BJ (cell line): ENCODE data around the gene PRCP. TPM values are rescaled to one million over a fixed set of nuclear protein-coding genes. Genes with fewer than 3 reads are reported as not detected.
"Not testable (repeated sequence)": the region's sequence is repeated elsewhere in the genome, so short reads cannot be mapped to it uniquely, and the experiment has no call there.

Source experiments
- CTCF ChIA-PET: fragments of 350-600 bp; formaldehyde crosslinking; extraction: SDS; loops from one replicate; lab custom pipeline; 2021; ENCODE audit warnings: antibody characterized with exemption, inconsistent platforms; lab: Yijun Ruan, JAX
- POLR2A ChIA-PET: fragments of 300-600 bp; sonication (Branson Sonifier 250); formaldehyde crosslinking; extraction: SDS; loops from one replicate; lab custom pipeline; 2021; ENCODE audit warnings: antibody characterized with exemption; lab: Charles Lee
- DNase-seq: peaks from one replicate; pipeline ENCODE4 v3.0.0-alpha.2; 2011; ENCODE audit warnings: low read depth
- H3K27me3 ChIP-seq: 2 replicates; pipeline ENCODE4 v1.6.0; 2011; ENCODE audit warnings: low read length; ENCODE audit not compliant: control insufficient read depth, insufficient read depth
- H3K36me3 ChIP-seq: 2 replicates; pipeline ENCODE4 v1.5.1; 2011; ENCODE audit warnings: low read length; ENCODE audit not compliant: control insufficient read depth, insufficient read depth
- H3K4me3 ChIP-seq: 2 replicates; pipeline ENCODE4 v1.5.1; 2011; ENCODE audit warnings: low read depth, mild to moderate bottlenecking, control low read depth, low read length
- polyA minus RNA-seq: library from RNA; depleted of rRNA, polyadenylated mRNA; stranded (reverse); fragments of >200 nt; gene quantifications from 2 replicates; pipeline ENCODE4 v1.2.3, GENCODE V29; 2011; rRNA and poly(A)+ RNA removed
- polyA plus RNA-seq: library from polyadenylated mRNA; depleted of rRNA; stranded (reverse); fragments of >200 nt; gene quantifications from 2 replicates; pipeline ENCODE4 v1.2.3, GENCODE V29; 2011; rRNA removed
- TF ChIP-seq, protein P1 (sequence below): IDR thresholded peaks from 2 replicates; pipeline ENCODE4 v1.5.1; 2011; ENCODE audit warnings: low read depth, mild to moderate bottlenecking, control low read depth, inconsistent platforms, low read length, moderate library complexity; ENCODE audit not compliant: insufficient read depth

Gene PRCP
- 62.0 and 127 TPM in 2 replicates for polyA plus RNA-seq
- 17.5 and 21.2 TPM in 2 replicates for polyA minus RNA-seq

DNA sequence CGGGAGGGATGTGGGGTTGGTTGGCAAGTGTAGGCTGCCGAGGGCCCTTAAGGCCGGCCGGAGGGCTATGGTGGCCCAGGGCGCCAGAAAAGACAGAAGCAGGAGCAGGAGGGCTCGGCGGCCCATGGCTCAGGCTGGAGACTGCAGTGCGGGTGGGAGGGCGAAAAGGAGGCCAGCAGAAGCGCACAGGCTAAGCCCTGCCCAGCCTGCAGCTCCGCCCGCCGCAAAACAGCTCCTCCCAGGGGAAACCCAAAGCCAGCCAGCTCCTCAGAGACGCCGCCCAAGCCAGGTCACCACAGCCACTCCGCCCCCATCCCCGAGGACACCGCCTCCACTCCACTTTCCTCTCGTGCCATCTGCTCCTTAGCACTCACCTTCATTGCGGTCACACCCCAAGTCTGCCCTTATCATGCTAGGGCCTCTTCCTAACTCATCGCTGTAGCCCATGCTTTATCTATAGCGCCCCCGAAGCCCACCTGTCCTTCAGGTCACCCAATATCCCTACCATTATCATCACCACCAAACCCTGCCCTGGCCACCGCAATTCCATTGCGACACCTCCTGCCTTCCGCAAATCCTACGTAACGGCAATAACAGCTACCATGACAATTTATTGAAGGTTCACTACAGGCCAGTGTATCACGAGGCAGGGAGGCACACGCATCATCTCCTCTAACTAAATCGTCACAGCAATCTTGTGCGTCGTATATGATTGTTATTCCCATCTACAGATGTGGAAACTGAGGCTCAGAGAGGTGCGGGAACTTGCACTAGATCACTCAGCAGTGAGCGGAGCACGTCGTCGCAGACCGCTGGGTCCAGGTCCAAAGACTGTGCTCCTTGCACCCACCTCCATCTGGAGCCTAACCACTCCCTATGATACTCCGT is at the start of gene PRCP:
Gene PRCP (minus strand): TSS at position 154 of the 888 bp plus-strand sequence. CDS start 28 bp downstream, at position 126.
- POLR2A ChIA-PET, result interaction anchor here (0.6 to 1.0 kb wide), 3 partner anchors 171 to 385 kb away, joined by 3 to 6 read pairs (median 4); partner anchors contain the start of genes CCDC90B, PCF11 and RAB30
- Histone ChIP-seq H3K36me3 (no peaks in the 10 kb centered on the region), H3K27me3 (no peaks in the 10 kb centered on the region), H3K4me3 (peak within 1 kb of the TSS; percentile 62)
- CTCF ChIA-PET, result interaction anchor here (0.8 to 4.4 kb wide), 13 partner anchors 9 to 919 kb away, joined by 3 to 29 read pairs (median 6); no protein-coding TSS in a partner anchor
- peak; percentile 54 for DNase-seq
- TF ChIP-seq, protein P1, sequence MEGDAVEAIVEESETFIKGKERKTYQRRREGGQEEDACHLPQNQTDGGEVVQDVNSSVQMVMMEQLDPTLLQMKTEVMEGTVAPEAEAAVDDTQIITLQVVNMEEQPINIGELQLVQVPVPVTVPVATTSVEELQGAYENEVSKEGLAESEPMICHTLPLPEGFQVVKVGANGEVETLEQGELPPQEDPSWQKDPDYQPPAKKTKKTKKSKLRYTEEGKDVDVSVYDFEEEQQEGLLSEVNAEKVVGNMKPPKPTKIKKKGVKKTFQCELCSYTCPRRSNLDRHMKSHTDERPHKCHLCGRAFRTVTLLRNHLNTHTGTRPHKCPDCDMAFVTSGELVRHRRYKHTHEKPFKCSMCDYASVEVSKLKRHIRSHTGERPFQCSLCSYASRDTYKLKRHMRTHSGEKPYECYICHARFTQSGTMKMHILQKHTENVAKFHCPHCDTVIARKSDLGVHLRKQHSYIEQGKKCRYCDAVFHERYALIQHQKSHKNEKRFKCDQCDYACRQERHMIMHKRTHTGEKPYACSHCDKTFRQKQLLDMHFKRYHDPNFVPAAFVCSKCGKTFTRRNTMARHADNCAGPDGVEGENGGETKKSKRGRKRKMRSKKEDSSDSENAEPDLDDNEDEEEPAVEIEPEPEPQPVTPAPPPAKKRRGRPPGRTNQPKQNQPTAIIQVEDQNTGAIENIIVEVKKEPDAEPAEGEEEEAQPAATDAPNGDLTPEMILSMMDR, result no peak

DNA sequence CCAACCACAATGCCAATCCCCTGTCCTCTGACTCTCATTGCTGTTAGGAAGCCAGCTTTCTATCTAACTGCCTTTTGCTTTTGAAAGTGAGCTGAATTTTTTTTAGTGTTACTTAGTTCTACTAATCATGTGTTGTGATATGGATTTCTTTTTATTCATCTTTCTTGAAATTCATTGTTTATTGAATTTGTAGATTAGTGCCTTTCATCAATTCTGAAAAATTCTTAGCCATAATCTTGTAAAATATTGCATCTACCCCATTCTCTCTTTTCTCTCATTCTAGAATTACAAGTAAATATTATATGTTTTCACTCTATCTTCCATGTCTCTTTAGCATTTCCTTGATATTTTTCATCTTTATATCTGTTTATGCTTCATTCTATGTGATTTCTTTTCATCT is 49.1 kb upstream of the PRCP start:
- TF ChIP-seq, protein P1, result no peak
- no peaks in the 10 kb centered on the region for H3K27me3 ChIP-seq
- DNase-seq, result no peak
- no peaks in the 10 kb centered on the region for H3K36me3 ChIP-seq
- ChIA-PET CTCF (interaction anchor here (0.7 to 0.9 kb wide), 2 partner anchors 14 to 18 kb away, joined by 3 read pairs; no protein-coding TSS in a partner anchor), POLR2A (no interaction called here)
- no peak overlapping the region for H3K4me3 ChIP-seq

DNA sequence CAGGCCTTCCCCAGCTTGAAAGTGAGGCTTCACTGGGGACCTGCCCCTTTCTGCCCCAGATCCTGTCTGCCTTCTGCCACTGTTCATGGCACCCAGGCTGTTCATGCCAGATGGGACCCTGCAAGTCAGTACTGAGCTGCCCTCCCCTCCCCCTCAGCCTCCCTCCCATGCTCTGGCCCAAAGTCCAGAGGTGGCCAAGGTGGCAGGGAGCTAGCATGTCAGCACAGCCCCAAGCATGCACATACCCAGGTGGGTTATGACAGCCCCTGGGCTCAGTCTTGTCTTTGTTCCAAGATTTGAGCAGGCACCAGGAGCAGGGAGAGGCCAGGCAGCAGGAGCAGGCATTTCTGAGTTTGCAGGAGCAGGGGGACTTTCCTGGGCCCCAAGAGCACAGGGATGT is 45.5 kb upstream of the PRCP start:
- CTCF ChIA-PET, result interaction anchor here (1.1 to 1.7 kb wide), 3 partner anchors 11 to 19 kb away, joined by 5 read pairs; no protein-coding TSS in a partner anchor

DNA sequence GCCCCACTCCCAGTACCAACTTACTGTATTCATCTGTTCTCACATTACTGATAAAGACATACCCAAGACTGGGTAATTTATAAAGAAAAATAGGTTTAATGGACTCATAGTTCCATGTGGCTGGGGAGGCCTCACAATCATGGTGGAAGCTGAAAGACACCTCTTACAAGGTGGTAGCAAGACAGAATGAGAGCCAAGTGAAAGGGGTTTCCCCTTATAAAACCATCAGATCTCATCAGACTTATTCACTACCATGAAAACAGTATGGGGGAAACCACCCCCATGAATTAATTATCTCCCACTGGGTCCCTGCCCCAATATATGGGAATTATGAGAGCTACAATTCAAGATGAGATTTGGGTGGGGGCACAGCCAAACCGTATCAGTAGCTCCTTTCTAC is 44.8 kb upstream of the PRCP start:
- H3K36me3 ChIP-seq, H3K4me3 ChIP-seq, H3K27me3 ChIP-seq, DNase-seq: not testable (repeated sequence)
- ChIA-PET POLR2A (interaction anchor here (0.6 kb wide), 1 partner anchor 16 kb away, joined by 3 read pairs; no protein-coding TSS in a partner anchor), CTCF (interaction anchor here (1.1 to 1.7 kb wide), 3 partner anchors 10 to 18 kb away, joined by 5 read pairs; no protein-coding TSS in a partner anchor)

More for the DNA sequence above, 45.5 kb upstream of the PRCP start:
- no peak overlapping the region for H3K4me3 ChIP-seq
- no peaks in the 10 kb centered on the region for H3K27me3 ChIP-seq
- no peaks in the 10 kb centered on the region for H3K36me3 ChIP-seq
- POLR2A ChIA-PET, result interaction anchor here (0.6 kb wide), 1 partner anchor 15 kb away, joined by 3 read pairs; no protein-coding TSS in a partner anchor
- DNase-seq, result no peak
- TF ChIP-seq, protein P1, result no peak

DNA sequence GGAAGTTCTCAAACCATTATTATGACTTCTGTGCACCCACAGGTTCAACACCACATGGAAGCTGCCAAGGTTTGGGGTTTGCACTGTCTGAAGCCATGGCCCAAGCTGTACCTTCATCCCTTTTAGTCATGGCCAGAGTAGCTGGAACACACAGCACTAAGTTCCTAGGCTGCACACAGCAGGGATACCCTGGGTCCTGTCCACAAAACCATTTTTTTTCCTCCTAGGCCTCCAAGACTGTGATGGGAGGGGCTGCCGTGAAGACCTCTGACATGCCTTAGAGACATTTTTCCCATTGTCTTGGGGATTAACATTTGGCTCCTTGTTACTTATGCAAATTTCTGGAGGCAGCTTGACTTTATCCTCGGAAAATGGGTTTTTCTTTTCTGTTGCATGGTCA is 44.0 kb upstream of the PRCP start:
- no peaks in the 10 kb centered on the region for H3K36me3 ChIP-seq
- DNase-seq, result no peak
- CTCF ChIA-PET, result no interaction called here
- POLR2A ChIA-PET, result no interaction called here
- no peaks in the 10 kb centered on the region for H3K27me3 ChIP-seq
- TF ChIP-seq, protein P1, result no peak
- no peak overlapping the region for H3K4me3 ChIP-seq

DNA sequence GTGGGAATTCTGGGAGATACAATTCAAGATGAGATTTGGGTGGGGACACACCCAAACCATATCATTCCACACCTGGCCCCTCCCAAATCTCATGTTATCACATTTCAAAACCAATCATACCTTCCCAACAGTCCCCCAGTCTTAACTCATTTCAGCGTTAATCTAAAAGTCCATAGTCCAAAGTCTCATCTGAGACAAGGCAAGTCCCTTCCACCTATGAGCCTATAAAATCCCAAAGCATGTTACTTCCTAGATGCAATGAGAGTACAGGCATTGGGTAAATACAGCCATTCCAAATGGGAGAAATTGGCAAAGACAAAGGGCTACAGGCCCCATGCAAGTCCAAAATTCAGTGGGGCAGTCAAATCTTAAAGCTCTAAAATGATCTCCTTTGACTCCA is 43.2 kb upstream of the PRCP start:
- DNase-seq, H3K36me3 ChIP-seq, H3K4me3 ChIP-seq, POLR2A ChIA-PET, H3K27me3 ChIP-seq: not testable (repeated sequence)
- CTCF ChIA-PET, result interaction anchor here (1.9 kb wide), 1 partner anchor 16 kb away, joined by 4 read pairs; no protein-coding TSS in a partner anchor
